ENCODE data around the gene HSPA9.

HSPA9 gene

GRCh38 chr5:138569782-138570181, 5.4 kb downstream of the HSPA9 start:
- H3K9ac ChIP-seq (ENCODE audit: low read length), result no peak overlapping the region
- H3K27ac ChIP-seq (ENCODE audit: low read depth, low read length), result no peak overlapping the region
- peaks cover 41 to 64% of the 10 kb centered on the region in 2 experiments for H3K36me3 ChIP-seq (ENCODE audit: control insufficient read depth in 1 of 2, insufficient read depth in 2 of 2, low read length in 2 of 2)
- no peak overlapping the region for H4K8ac ChIP-seq (ENCODE audit: low read depth, low read length)
- H3K18ac ChIP-seq (ENCODE audit: low read length), result no peak overlapping the region
- H3K4ac ChIP-seq (ENCODE audit: low read depth, low read length), result no peak overlapping the region
- H2BK12ac ChIP-seq (ENCODE audit: low read length), result no peak overlapping the region
- no peak overlapping the region for H3K23ac ChIP-seq (ENCODE audit: low read length)
- no peak for DNase-seq
- H2AFZ ChIP-seq (ENCODE audit: insufficient read depth, low read length, poor library complexity), result no peak overlapping the region
- no peak overlapping the region for H2AK5ac ChIP-seq (ENCODE audit: low read length)
- no peak overlapping the region for H3K14ac ChIP-seq (ENCODE audit: low read length)
- no peak overlapping the region for H3K4me3 ChIP-seq (ENCODE audit: low read depth, low read length)
- H2BK120ac ChIP-seq (ENCODE audit: insufficient read depth, low read length, poor library complexity), result no peak overlapping the region
- no CpG with 5 or more reads among the region's 7 CpGs for WGBS (ENCODE audit: extremely low coverage, insufficient coverage, insufficient read length)
- no peaks in the 10 kb centered on the region for H3K9me3 ChIP-seq (ENCODE audit: insufficient read depth, low read depth, low read length)
- H4K12ac ChIP-seq (ENCODE audit: low read depth, low read length), result no peak overlapping the region
- H3K79me1 ChIP-seq (ENCODE audit: low read length), result peaks cover 1% of the 10 kb centered on the region
- H3K4me2 ChIP-seq (ENCODE audit: low read length), result no peak overlapping the region
- H3K79me2 ChIP-seq (ENCODE audit: control insufficient read depth, insufficient read depth, low read length, poor library complexity), result peaks cover 4% of the 10 kb centered on the region
- peaks cover 0 to 2% of the 10 kb centered on the region in 2 experiments for H3K4me1 ChIP-seq (ENCODE audit: control insufficient read depth in 1 of 2, insufficient read depth in 2 of 2, low read length in 2 of 2)
- H2BK5ac ChIP-seq (ENCODE audit: low read depth, low read length, poor library complexity), result no peak overlapping the region
- H4K91ac ChIP-seq (ENCODE audit: low read depth, low read length), result no peak overlapping the region
- H3K27me3 ChIP-seq (ENCODE audit: insufficient read depth, low read length), result no peaks in the 10 kb centered on the region

DNA sequence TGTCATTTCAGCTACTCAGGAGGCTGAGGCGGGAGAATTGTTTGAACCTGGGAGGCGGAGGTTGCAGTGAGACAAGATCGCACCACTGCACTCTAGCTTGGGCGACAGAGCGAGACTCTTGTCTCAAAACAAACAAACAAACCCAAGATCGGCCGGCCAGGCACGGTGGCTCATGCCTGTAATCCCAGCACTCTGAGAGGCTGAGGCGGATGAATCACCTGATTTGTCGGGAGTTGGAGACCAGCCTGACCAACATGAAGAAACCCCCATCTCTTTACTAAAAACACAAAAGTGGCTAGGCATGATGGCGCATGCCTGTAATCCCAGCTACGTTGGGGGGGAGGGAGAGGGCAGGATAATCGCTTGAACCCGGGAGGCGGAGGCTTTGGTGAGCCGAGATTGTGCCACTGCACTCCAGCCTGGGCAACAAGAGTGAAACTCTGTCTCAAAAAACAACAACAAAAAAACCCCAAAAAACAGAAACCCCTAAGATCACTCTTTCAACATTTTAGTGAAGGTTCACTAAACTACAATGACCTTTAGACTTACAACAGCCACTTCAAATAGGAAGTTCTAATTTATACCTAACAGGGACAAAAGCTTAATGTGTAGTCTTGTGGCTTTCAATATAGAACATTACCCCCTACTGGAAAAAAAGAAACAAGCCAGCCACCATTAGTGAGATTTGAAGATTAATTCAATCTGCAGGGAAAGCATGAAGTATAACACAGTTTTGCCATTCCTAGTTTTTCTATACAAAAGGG, 7.0 kb downstream of the HSPA9 start:
- H3K23ac ChIP-seq (ENCODE audit: low read length), result no peak overlapping the region
- H3K79me2 ChIP-seq (ENCODE audit: control insufficient read depth, insufficient read depth, low read length, poor library complexity), result no peaks in the 10 kb centered on the region
- H3K14ac ChIP-seq (ENCODE audit: low read length), result no peak overlapping the region
- no peak overlapping the region for H4K8ac ChIP-seq (ENCODE audit: low read depth, low read length)
- no peak overlapping the region for H3K27ac ChIP-seq (ENCODE audit: low read depth, low read length)
- no peak overlapping the region for H2AK5ac ChIP-seq (ENCODE audit: low read length)
- no peaks in the 10 kb centered on the region for H3K79me1 ChIP-seq (ENCODE audit: low read length)
- H2AFZ ChIP-seq (ENCODE audit: insufficient read depth, low read length, poor library complexity), result no peak overlapping the region
- no peak overlapping the region for H3K4me2 ChIP-seq (ENCODE audit: low read length)
- H2BK5ac ChIP-seq (ENCODE audit: low read depth, low read length, poor library complexity), result no peak overlapping the region
- no peak overlapping the region for H4K12ac ChIP-seq (ENCODE audit: low read depth, low read length)
- H3K4ac ChIP-seq (ENCODE audit: low read depth, low read length), result no peak overlapping the region
- no peak overlapping the region for H3K9ac ChIP-seq (ENCODE audit: low read length)
- no peaks in the 10 kb centered on the region for H3K9me3 ChIP-seq (ENCODE audit: insufficient read depth, low read depth, low read length)
- H2BK120ac ChIP-seq (ENCODE audit: insufficient read depth, low read length, poor library complexity), result no peak overlapping the region
- H3K36me3 ChIP-seq (ENCODE audit: control insufficient read depth in 1 of 2, insufficient read depth in 2 of 2, low read length in 2 of 2), result peaks cover 45 to 69% of the 10 kb centered on the region in 2 experiments
- no peak for DNase-seq
- no peaks in the 10 kb centered on the region for H3K4me1 ChIP-seq (ENCODE audit: control insufficient read depth in 1 of 2, insufficient read depth in 2 of 2, low read length in 2 of 2)
- H4K91ac ChIP-seq (ENCODE audit: low read depth, low read length), result no peak overlapping the region
- H3K4me3 ChIP-seq (ENCODE audit: low read depth, low read length), result no peak overlapping the region
- WGBS (ENCODE audit: extremely low coverage, insufficient coverage, insufficient read length), result no CpG with 5 or more reads among the region's 16 CpGs
- H2BK12ac ChIP-seq (ENCODE audit: low read length), result no peak overlapping the region
- no peaks in the 10 kb centered on the region for H3K27me3 ChIP-seq (ENCODE audit: insufficient read depth, low read length)
- H3K18ac ChIP-seq (ENCODE audit: low read length), result no peak overlapping the region

DNA sequence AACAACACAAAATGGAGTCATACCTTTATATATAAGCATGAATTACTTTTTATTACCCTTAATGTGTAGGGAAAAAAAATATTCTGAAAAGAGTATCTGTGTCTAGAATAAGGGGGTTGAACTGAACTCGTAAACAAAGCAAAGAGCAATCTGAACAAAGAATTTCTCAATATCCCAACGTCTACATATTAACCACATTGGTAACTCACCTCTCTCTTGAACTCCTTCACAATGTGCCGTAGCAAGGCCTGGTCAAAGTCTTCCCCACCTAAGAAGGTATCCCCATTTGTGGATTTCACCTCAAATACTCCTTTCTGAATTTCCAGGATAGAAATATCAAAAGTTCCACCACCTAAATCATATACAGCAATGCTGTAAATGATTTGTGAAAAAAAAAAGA, 8.4 kb downstream of the HSPA9 start:
- Histone ChIP-seq H2AFZ (ENCODE audit: insufficient read depth, low read length, poor library complexity) (no peak overlapping the region), H3K4ac (ENCODE audit: low read depth, low read length) (no peak overlapping the region), H3K79me2 (ENCODE audit: control insufficient read depth, insufficient read depth, low read length, poor library complexity) (no peaks in the 10 kb centered on the region), H2BK12ac (ENCODE audit: low read length) (no peak overlapping the region), H3K27ac (ENCODE audit: low read depth, low read length) (no peak overlapping the region), H3K79me1 (ENCODE audit: low read length) (no peaks in the 10 kb centered on the region), H3K9me3 (ENCODE audit: insufficient read depth, low read depth, low read length) (no peaks in the 10 kb centered on the region), H3K9ac (ENCODE audit: low read length) (no peak overlapping the region), H3K27me3 (ENCODE audit: insufficient read depth, low read length) (no peaks in the 10 kb centered on the region), H3K36me3 (ENCODE audit: control insufficient read depth in 1 of 2, insufficient read depth in 2 of 2, low read length in 2 of 2) (peaks cover 41 to 61% of the 10 kb centered on the region in 2 experiments), H3K4me2 (ENCODE audit: low read length) (no peak overlapping the region), H2AK5ac (ENCODE audit: low read length) (no peak overlapping the region), H3K14ac (ENCODE audit: low read length) (no peak overlapping the region), H3K23ac (ENCODE audit: low read length) (no peak overlapping the region), H3K4me1 (ENCODE audit: control insufficient read depth in 1 of 2, insufficient read depth in 2 of 2, low read length in 2 of 2) (no peaks in the 10 kb centered on the region), H2BK120ac (ENCODE audit: insufficient read depth, low read length, poor library complexity) (no peak overlapping the region), H4K8ac (ENCODE audit: low read depth, low read length) (no peak overlapping the region), H4K12ac (ENCODE audit: low read depth, low read length) (no peak overlapping the region), H3K18ac (ENCODE audit: low read length) (no peak overlapping the region), H3K4me3 (ENCODE audit: low read depth, low read length) (no peak overlapping the region), H4K91ac (ENCODE audit: low read depth, low read length) (no peak overlapping the region), H2BK5ac (ENCODE audit: low read depth, low read length, poor library complexity) (no peak overlapping the region)
- no peak for DNase-seq
- no CpG with 5 or more reads among the region's 3 CpGs for WGBS (ENCODE audit: extremely low coverage, insufficient coverage, insufficient read length)

GRCh38 chr5:138565100-138565821, 9.9 kb downstream of the HSPA9 start:
- Histone ChIP-seq H2BK12ac (ENCODE audit: low read length) (no peak overlapping the region), H3K9ac (ENCODE audit: low read length) (no peak overlapping the region), H4K8ac (ENCODE audit: low read depth, low read length) (no peak overlapping the region), H3K18ac (ENCODE audit: low read length) (no peak overlapping the region), H3K27ac (ENCODE audit: low read depth, low read length) (no peak overlapping the region), H2BK120ac (ENCODE audit: insufficient read depth, low read length, poor library complexity) (no peak overlapping the region), H4K91ac (ENCODE audit: low read depth, low read length) (no peak overlapping the region), H3K79me2 (ENCODE audit: control insufficient read depth, insufficient read depth, low read length, poor library complexity) (no peaks in the 10 kb centered on the region), H2AK5ac (ENCODE audit: low read length) (no peak overlapping the region), H3K4me3 (ENCODE audit: low read depth, low read length) (no peak overlapping the region), H3K4ac (ENCODE audit: low read depth, low read length) (peak overlapping the region; percentile 52), H3K4me2 (ENCODE audit: low read length) (no peak overlapping the region), H3K36me3 (ENCODE audit: control insufficient read depth in 1 of 2, insufficient read depth in 2 of 2, low read length in 2 of 2) (peaks cover 34 to 56% of the 10 kb centered on the region in 2 experiments), H3K27me3 (ENCODE audit: insufficient read depth, low read length) (no peaks in the 10 kb centered on the region), H2BK5ac (ENCODE audit: low read depth, low read length, poor library complexity) (no peak overlapping the region), H3K23ac (ENCODE audit: low read length) (no peak overlapping the region), H3K4me1 (ENCODE audit: control insufficient read depth in 1 of 2, insufficient read depth in 2 of 2, low read length in 2 of 2) (no peaks in the 10 kb centered on the region), H3K79me1 (ENCODE audit: low read length) (no peaks in the 10 kb centered on the region), H3K9me3 (ENCODE audit: insufficient read depth, low read depth, low read length) (no peaks in the 10 kb centered on the region), H4K12ac (ENCODE audit: low read depth, low read length) (no peak overlapping the region), H2AFZ (ENCODE audit: insufficient read depth, low read length, poor library complexity) (no peak overlapping the region), H3K14ac (ENCODE audit: low read length) (no peak overlapping the region)
- WGBS (ENCODE audit: extremely low coverage, insufficient coverage, insufficient read length), result no CpG with 5 or more reads among the region's 7 CpGs
- no peak for DNase-seq

Measured in trophoblast cell (in vitro differentiated cells and primary cell).